ENCODE results near the gene SAMD4B. TPM values are rescaled to one million over a fixed set of nuclear protein-coding genes. Genes with fewer than 3 reads are reported as not detected.

The SAMD4B gene
- total RNA-seq, 1 experiment from 2014 or later: 163 TPM

GRCh38 chr19:39407410-39407659, 65.1 kb downstream of the SAMD4B start:
- H3K27me3 ChIP-seq (ENCODE audit: insufficient read depth, low read depth): no peaks in the 10 kb centered on the region
- BruUV-seq (replicated peaks): no TSS peak
- peak overlapping the region; percentile 99 for H3K4me3 ChIP-seq
- intact Hi-C loops (cut with micrococcal nuclease; ENCODE audit: unreplicated experiment): loop anchor here (2.0 kb wide), 1 partner anchor 23 kb away; no protein-coding TSS in a partner anchor
- peaks cover 59% of the 10 kb centered on the region for H3K4me1 ChIP-seq (replicated peaks; ENCODE audit: insufficient read depth)
- ChIA-PET CTCF (interaction anchor here (0.5 kb wide), 1 partner anchor 9 kb away, joined by 3 read pairs; no protein-coding TSS in a partner anchor), POLR2A (ENCODE audit: unreplicated experiment) (interaction anchor here (0.6 to 0.7 kb wide), 4 partner anchors 38 to 1026 kb away, joined by 3 to 11 read pairs (median 5); partner anchors contain the start of genes SAMD4B and SUPT5H)
- H2AFZ ChIP-seq: peak overlapping the region; percentile 5; the same call in 1 of the 2 replicates
- no peaks in the 10 kb centered on the region for H3K9me3 ChIP-seq (ENCODE audit: insufficient read depth, low read depth)
- TF ChIP-seq CTCF (conservative IDR thresholded peaks at IDR 0.05) (no peak), EZH2 (IDR thresholded peaks at IDR 0.05; ENCODE audit: low read depth) (no peak)
- peak overlapping the region; percentile 93 for H3K27ac ChIP-seq
- H3K36me3 ChIP-seq (ENCODE audit: low read depth): peaks cover 11% of the 10 kb centered on the region; the same call in 1 of the 2 replicates
- peak overlapping the region; percentile 99 for H3K4me2 ChIP-seq
- H3K9me2 ChIP-seq (ENCODE audit: insufficient read depth): no peaks in the 10 kb centered on the region
- no peak for DNase-seq
- H3K79me2 ChIP-seq (ENCODE audit: low read depth): peaks cover 27% of the 10 kb centered on the region
- peaks cover 14% of the 10 kb centered on the region for H4K20me1 ChIP-seq (ENCODE audit: insufficient read depth)
- H3F3A ChIP-seq (ENCODE audit: insufficient read depth, low read depth): peaks cover 68% of the 10 kb centered on the region

- Histone ChIP-seq H3K36me3 (ENCODE audit: low read depth) (peaks cover 11% of the 10 kb centered on the region; the same call in 1 of the 2 replicates), H3K27ac (peak overlapping the region; percentile 93), H3F3A (ENCODE audit: insufficient read depth, low read depth) (peaks cover 65% of the 10 kb centered on the region), H3K4me2 (peak overlapping the region; percentile 99), H3K9me2 (ENCODE audit: insufficient read depth) (no peaks in the 10 kb centered on the region), H3K4me1 (replicated peaks; ENCODE audit: insufficient read depth) (peaks cover 55% of the 10 kb centered on the region), H2AFZ (no peak overlapping the region), H3K27me3 (ENCODE audit: insufficient read depth, low read depth) (no peaks in the 10 kb centered on the region), H3K4me3 (peak overlapping the region; percentile 99), H3K9me3 (ENCODE audit: insufficient read depth, low read depth) (no peaks in the 10 kb centered on the region), H3K79me2 (ENCODE audit: low read depth) (peaks cover 27% of the 10 kb centered on the region), H4K20me1 (ENCODE audit: insufficient read depth) (peaks cover 14% of the 10 kb centered on the region)
- TF ChIP-seq EZH2 (IDR thresholded peaks at IDR 0.05; ENCODE audit: low read depth) (no peak), CTCF (conservative IDR thresholded peaks at IDR 0.05) (no peak)
- CTCF ChIA-PET: interaction anchor here (0.5 kb wide), 1 partner anchor 10 kb away, joined by 3 read pairs; no protein-coding TSS in a partner anchor
- intact Hi-C loops (cut with micrococcal nuclease; ENCODE audit: unreplicated experiment): loop anchor here (2.0 kb wide), 1 partner anchor 23 kb away; no protein-coding TSS in a partner anchor
- POLR2A ChIA-PET (ENCODE audit: unreplicated experiment): interaction anchor here (0.6 to 0.7 kb wide), 4 partner anchors 37 to 1025 kb away, joined by 3 to 11 read pairs (median 5); partner anchors contain the start of genes SAMD4B and SUPT5H
- DNase-seq: peak; percentile 79 to 80
- no TSS peak for BruUV-seq (replicated peaks)
Measured at GRCh38 chr19:39407660-39408391, 65.6 kb downstream of the SAMD4B start.

GRCh38 chr19:39408392-39409207, 66.4 kb downstream of the SAMD4B start:
- Histone ChIP-seq H3K4me1 (replicated peaks; ENCODE audit: insufficient read depth) (peaks cover 50% of the 10 kb centered on the region), H3K4me3 (peak overlapping the region; percentile 99), H3K9me2 (ENCODE audit: insufficient read depth) (no peaks in the 10 kb centered on the region), H3K27me3 (ENCODE audit: insufficient read depth, low read depth) (no peaks in the 10 kb centered on the region), H3K27ac (peak overlapping the region; percentile 93), H3K79me2 (ENCODE audit: low read depth) (peaks cover 27% of the 10 kb centered on the region), H3K36me3 (ENCODE audit: low read depth) (peaks cover 11% of the 10 kb centered on the region; the same call in 1 of the 2 replicates), H3K9me3 (ENCODE audit: insufficient read depth, low read depth) (no peaks in the 10 kb centered on the region), H3F3A (ENCODE audit: insufficient read depth, low read depth) (peaks cover 59% of the 10 kb centered on the region), H3K4me2 (peak overlapping the region; percentile 99), H2AFZ (no peak overlapping the region), H4K20me1 (ENCODE audit: insufficient read depth) (peaks cover 14% of the 10 kb centered on the region)
- ChIA-PET CTCF (interaction anchor here (0.6 to 1.0 kb wide), 2 partner anchors 11 to 66 kb away, joined by 4 to 6 read pairs; partner anchors contain the start of gene SAMD4B), POLR2A (ENCODE audit: unreplicated experiment) (interaction anchor here (0.6 to 1.0 kb wide), 2 partner anchors 7 to 10 kb away, joined by 4 to 18 read pairs; no protein-coding TSS in a partner anchor)
- BruUV-seq (replicated peaks): TSS peak; percentile 42
- DNase-seq: peak in 1 of 2 experiments; percentile 49
- intact Hi-C loops (cut with micrococcal nuclease; ENCODE audit: unreplicated experiment): no loop called here
- no peak for TF ChIP-seq CTCF (conservative IDR thresholded peaks at IDR 0.05)
- no peak for TF ChIP-seq EZH2 (IDR thresholded peaks at IDR 0.05; ENCODE audit: low read depth)
